ENCODE results near the gene MGAT1.
"Not testable (repeated sequence)": the region's sequence is repeated elsewhere in the genome, so short reads cannot be mapped to it uniquely, and the experiment has no call there.

Gene MGAT1

GRCh38 chr5:180802325-180803180, at the start of gene MGAT1:
Gene MGAT1 (minus strand): TSS chr5:180802806. CDS start chr5:180792971, 9,835 bp downstream.
- DNase-seq = peak; percentile 81

GRCh38 chr5:180850434-180851078, 48.0 kb upstream of the MGAT1 start:
- no peak for DNase-seq

- DNase-seq = no peak
Observed at GRCh38 chr5:180849827-180850226, 47.2 kb upstream of the MGAT1 start.

GRCh38 chr5:180848878-180849277, 46.3 kb upstream of the MGAT1 start:
- no peak for DNase-seq

- no peak for DNase-seq
Observed at GRCh38 chr5:180848265-180848664, 45.7 kb upstream of the MGAT1 start.

GRCh38 chr5:180847026-180847425, 44.4 kb upstream of the MGAT1 start:
- no peak for DNase-seq

- no peak for DNase-seq
Observed at GRCh38 chr5:180844858-180845257, 42.3 kb upstream of the MGAT1 start.

- DNase-seq = no peak
Observed at GRCh38 chr5:180844432-180844831, 41.8 kb upstream of the MGAT1 start.

GRCh38 chr5:180839935-180840334, 37.3 kb upstream of the MGAT1 start:
- no peak for DNase-seq

- DNase-seq = no peak
Observed at GRCh38 chr5:180839227-180839626, 36.6 kb upstream of the MGAT1 start.

GRCh38 chr5:180837478-180837877, 34.9 kb upstream of the MGAT1 start:
- no peak for DNase-seq

GRCh38 chr5:180832638-180833068, 30.0 kb upstream of the MGAT1 start:
- no peak for DNase-seq

- DNase-seq = peak; percentile 76
Observed at GRCh38 chr5:180831139-180832093, 28.8 kb upstream of the MGAT1 start.

- peak; percentile 68 for DNase-seq
Observed at GRCh38 chr5:180830253-180831138, 27.9 kb upstream of the MGAT1 start.

- DNase-seq = no peak
Observed at GRCh38 chr5:180829726-180830125, 27.1 kb upstream of the MGAT1 start.

- DNase-seq = not testable (repeated sequence)
Observed at GRCh38 chr5:180828756-180829531, 26.3 kb upstream of the MGAT1 start.

- DNase-seq = not testable (repeated sequence)
Observed at GRCh38 chr5:180827374-180827773, 24.8 kb upstream of the MGAT1 start.

- DNase-seq = no peak
Observed at GRCh38 chr5:180825768-180826525, 23.3 kb upstream of the MGAT1 start.

GRCh38 chr5:180824630-180825476, 22.2 kb upstream of the MGAT1 start:
- DNase-seq = no peak

Data from NK-92 treated with Interleukin-12 subunit alpha and Interleukin-12 subunit beta, amount 100 ng/mL, for 24 hours (cell line).